NOMO-1 treated with DMSO at 0.1 percent for 48 hours (cell line): ENCODE data around the gene KIFC3.
"Not testable (repeated sequence)": the region's sequence is repeated elsewhere in the genome, so short reads cannot be mapped to it uniquely, and the experiment has no call there.

ENCODE experiments used
- DNase-seq: peaks from one replicate; lab custom pipeline; 2025; ENCODE audit not compliant: unreplicated experiment; lab: John Stamatoyannopoulos, UW

Gene KIFC3

DNA sequence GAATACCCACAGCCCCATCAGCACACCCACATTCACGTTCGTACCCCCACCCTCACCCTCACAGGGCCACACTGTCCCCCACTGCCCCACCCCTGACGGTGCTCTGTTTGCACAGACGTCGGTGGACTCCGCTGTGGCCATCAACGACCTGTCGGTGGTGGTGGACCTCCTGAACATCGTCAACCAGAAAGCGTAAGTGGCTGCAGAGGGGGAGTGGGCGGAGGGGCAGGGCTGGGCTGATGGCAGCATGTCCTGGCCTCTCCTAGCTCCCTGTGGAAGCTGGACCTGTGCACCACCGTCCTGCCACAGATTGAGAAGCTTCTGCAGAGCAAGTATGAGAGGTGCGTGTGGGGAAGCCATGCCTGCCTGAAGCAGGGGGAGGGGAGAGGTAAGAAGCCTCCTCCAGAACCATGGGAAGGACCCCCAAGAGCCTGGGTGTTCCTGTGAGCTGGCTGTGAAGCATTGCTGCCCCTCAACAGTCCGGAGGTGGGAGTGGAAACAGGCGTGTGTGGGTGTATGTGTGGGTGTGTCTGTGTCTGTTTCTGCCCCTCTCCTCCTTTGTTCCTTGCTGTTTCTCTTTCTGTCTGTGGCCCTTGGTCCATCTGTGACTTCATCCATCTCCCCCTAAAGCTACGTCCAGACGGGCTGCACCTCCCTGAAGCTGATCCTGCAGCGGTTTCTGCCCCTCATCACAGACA, 46.4 kb downstream of the KIFC3 start:
- DNase-seq, result no peak

DNA sequence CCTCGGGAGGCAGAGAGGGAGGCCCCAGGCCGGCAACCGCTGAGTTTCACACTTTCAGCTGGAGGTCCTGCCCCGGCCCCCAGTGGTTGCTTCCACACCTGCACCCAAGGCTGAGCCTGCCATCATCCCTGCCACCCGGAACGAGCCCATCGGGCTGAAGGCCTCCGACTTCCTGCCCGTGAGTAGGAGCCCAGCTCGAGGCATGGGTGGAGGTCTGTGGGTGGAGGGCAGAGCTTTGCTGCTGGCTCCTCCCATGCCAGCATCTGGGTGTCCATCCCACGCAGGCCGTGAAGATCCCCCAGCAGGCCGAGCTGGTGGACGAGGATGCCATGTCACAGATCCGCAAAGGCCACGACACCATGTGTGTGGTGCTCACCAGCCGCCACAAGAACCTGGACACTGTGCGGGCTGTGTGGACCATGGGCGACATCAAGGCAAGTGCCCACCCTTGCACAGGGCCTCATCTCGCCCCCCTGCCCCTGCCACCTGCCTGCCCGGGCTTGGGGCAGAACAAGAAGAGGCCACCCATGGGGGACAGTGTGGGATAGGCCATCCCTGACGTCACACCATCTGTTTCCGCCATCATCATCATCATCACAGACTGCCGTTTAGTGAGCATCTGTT, 47.1 kb downstream of the KIFC3 start:
- no peak for DNase-seq

GRCh38 chr16:57754354-57755060, 47.8 kb downstream of the KIFC3 start:
- no peak for DNase-seq

DNA sequence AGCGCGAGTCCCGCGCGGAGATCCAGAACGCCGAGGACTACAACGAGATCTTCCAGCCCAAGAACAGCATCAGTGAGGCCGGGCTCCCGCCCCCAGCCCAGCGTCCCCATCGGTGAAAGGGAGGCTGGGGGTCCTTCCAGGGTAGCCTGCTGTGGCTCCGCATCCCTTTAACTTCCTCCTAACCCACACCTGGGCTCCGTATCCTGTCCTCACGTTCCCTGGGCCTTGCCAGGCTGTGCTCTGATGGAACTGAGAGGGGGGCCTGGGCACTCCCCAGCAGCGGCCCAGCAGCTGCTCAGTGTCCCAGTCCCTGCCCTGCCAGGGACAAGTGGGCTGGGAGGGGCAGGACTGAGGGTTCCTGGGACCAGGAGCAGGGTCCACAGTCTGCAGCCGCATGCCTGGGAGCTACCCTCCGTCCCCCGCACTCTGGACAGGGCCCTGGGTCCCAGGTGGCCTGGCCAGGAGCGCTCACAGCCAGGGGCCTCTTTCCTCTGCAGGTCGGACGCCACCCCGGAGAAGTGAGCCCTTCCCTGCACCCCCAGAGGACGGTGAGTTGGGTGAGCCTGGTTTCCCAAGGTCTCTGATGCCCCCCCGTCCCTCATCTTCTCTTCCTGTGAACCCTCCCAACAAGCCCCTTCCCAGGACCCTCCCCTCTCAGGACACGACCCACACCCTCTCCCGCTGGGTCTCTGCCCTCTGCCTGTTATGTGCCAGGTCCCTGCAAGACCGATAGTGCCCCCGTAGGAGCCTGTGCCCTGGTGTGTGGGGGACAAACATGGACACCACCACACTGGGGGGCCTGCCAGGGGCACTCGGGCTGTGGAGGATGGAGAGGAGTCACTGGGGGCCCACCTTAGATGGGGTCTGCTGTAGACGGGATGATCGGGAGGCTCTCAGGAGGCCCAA, 48.6 kb downstream of the KIFC3 start:
- no peak for DNase-seq

GRCh38 chr16:57752581-57753447, 49.5 kb downstream of the KIFC3 start:
- DNase-seq, result no peak

DNA sequence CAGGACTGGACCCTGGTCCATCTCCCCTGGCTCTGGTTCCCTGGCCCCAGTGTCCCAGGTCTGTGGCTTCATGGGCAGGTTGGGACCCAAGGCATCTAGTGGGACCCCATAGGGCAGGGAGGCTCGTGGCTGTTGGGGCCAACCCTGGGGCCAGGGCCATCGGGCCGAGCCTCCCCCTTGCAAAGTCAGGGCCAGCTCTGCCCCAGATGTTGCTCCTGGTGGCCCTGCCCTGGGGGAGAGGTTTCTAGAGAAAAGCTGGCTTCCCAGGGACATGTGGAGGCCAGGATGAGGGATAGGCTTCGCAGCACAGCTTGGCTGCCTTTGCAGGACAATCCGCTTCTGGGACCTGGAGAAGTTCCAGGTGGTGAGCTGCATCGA, 50.1 kb downstream of the KIFC3 start:
- DNase-seq, result no peak

- no peak for DNase-seq
Measured at GRCh38 chr16:57751539-57752202, 50.6 kb downstream of the KIFC3 start.

DNA sequence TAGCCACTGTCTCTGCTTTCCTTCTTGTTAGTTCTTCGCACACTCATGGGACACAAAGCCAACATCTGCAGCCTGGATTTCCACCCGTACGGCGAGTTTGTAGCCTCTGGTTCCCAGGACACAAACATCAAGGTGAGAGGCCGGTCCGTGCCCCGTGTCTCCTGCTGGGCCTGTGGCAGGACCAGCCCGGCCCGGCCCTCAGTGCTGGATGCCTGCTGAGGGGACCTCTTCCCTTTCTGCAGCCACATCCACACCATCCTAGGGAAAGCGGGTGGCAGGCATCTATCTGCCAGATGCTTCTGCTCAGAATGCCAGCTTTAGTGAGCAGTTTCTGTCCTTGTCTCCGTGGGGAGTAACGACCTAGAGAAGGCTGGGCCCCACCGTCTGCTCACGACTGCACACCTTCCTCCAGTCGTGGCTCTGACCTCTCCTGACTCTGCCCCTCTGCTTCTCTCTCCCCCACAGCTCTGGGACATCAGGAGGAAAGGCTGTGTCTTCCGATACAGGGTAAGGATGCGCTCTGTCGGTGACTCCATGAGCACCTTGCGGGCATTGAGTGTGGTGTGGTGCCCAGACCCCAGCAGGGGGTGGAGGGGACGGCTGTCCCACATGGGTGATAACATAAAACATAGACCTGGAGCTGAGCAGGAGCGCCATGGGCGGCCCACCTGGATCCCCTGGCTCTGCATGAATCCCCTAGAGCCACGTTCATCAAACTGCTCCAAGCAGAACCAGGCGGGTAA, 51.3 kb downstream of the KIFC3 start:
- DNase-seq, result no peak

DNA sequence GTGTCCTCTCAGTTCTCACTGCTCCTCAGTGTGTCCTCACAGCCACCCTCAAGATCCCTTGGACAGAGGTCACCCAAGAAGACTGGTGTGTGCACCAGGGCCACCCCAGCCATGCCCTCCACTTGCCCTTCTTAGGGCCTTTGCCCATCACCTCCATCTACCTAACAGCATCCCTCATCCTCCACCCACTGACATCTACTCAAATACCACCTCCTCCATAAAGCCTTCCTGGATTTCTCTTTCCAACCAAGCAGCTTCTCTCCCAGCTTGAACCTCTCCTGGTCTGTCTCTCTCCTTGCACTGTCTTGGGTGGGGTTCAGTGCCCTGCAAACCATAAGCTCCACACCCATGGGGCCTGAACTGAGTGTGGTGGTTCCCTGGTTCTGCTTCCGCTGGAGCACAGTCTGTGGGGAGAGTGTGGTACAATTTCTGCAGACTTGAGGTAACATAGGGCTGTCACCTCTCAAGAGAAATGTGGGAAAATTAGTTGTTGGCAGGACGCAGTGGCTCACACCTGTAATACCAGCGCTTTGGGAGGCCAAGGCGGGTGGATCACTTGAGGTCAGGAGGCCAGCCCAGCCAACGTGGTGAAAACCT, 52.3 kb downstream of the KIFC3 start:
- DNase-seq, result no peak

- no peak for DNase-seq
Measured at GRCh38 chr16:57749101-57749692, 53.1 kb downstream of the KIFC3 start.

- DNase-seq, result no peak
Measured at GRCh38 chr16:57748596-57748995, 53.7 kb downstream of the KIFC3 start.

- DNase-seq, result no peak
Measured at GRCh38 chr16:57747996-57748395, 54.3 kb downstream of the KIFC3 start.

DNA sequence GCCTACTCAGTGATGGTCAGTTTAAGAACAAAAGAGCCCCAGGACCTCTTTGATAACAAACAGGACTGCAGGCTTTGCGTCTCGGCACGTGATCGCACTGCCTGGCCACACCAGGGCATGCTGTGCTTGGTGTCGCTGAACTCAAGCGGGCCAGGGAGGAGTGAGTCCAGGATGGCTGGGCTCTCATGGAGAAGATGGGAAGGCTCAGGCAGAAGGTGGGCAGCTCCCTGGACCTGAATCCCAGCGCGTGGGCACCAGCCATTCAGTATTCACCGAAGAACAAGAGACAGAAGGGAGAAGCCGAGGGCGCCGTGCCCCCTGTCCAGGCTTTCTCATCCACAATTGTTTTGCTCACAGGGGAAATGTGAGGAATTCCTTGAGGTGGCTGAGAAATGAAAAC, 54.8 kb downstream of the KIFC3 start:
- DNase-seq, result no peak

- DNase-seq, result no peak
Measured at GRCh38 chr16:57747091-57747490, 55.2 kb downstream of the KIFC3 start.

GRCh38 chr16:57746316-57746715, 56.0 kb downstream of the KIFC3 start:
- not testable (repeated sequence) for DNase-seq

DNA sequence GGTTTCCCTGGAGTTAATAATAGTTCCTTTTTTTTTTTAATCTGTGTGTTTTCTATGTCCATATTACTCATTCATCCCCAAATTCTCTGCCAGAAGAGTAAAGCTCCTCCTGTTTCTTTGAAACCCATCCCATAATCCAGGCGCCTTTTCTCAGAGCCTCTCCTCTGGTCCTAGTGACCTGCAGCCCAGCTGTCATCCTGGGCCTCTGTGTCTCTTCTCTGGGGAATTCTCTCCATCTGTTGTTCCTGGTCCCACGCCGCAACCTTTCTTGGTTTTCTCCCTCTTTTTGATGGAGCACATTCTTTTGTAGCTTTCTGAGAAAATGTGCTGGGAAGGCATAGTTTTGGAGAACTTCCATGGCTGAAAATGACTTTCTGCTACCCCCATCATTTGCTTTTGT, 56.5 kb downstream of the KIFC3 start:
- DNase-seq, result no peak

GRCh38 chr16:57744642-57744903, 57.7 kb downstream of the KIFC3 start:
- no peak for DNase-seq

DNA sequence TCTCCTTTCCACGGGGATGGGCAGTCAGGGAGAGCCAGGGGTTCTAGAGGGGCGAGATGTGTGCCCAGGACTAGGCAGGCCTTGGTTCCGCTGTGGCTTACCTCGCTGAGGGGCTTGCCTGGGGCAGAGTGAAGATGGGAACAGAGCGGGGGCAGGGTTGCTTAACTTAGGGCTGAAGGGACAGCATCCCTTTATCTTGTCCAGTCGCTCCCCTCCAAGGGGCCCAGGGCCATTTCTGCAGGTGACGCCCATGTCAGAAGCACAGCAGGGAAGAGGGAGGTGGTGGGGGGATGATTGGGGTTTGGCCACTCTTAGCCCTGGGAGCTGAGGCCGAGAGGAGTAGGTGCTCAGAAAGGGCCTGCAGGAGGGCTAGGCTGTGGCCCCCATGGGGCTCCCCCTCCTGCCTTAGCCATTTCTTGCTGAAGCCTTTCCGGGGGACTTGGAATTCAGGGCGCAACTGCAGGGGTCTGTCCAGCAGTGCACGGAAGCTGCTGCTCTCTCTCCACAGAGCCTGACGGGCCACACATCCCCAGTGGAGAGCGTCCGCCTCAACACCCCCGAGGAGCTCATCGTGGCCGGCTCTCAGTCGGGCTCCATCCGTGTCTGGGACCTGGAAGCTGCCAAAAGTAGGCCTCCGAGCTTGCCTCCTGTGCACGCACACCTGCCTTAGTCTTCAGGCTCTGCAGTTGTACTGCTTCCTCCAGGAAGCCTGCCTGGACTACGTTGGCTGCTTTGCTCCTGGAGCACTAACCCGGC, 58.2 kb downstream of the KIFC3 start:
- DNase-seq, result no peak
